KMS-11 (cell line): Measurements from ENCODE around the gene LRRC9.

Experiments used
- H2AFZ ChIP-seq: fragments of 200-600 bp; sonication (generic); 2 replicates; pipeline ENCODE4 v1.6.1; 2016; ENCODE audit warnings: antibody characterized with exemption, mixed run types, low read depth
- H3K27ac ChIP-seq: fragments of 200-600 bp; sonication (generic); 2 replicates; pipeline ENCODE4 v1.6.1; 2016; ENCODE audit warnings: mild to moderate bottlenecking, mixed run types
- H3K27me3 ChIP-seq: fragments of 200-600 bp; sonication (generic); 2 replicates; pipeline ENCODE4 v1.6.1; 2017; ENCODE audit warnings: mild to moderate bottlenecking, low read depth, mixed run types, moderate library complexity; ENCODE audit not compliant: insufficient read depth
- H3K36me3 ChIP-seq: fragments of 200-600 bp; sonication (generic); 2 replicates; pipeline ENCODE4 v1.6.1; 2017; ENCODE audit warnings: mild to moderate bottlenecking, mixed run types; ENCODE audit not compliant: insufficient read depth
- H3K4me1 ChIP-seq: fragments of 200-600 bp; sonication (generic); 2 replicates; pipeline ENCODE4 v1.6.1; 2016; ENCODE audit warnings: mild to moderate bottlenecking, low read depth, mixed run types; ENCODE audit not compliant: poor library complexity, severe bottlenecking
- H3K4me2 ChIP-seq: fragments of 200-600 bp; sonication (generic); 2 replicates; pipeline ENCODE4 v1.7.0; 2016; ENCODE audit warnings: mild to moderate bottlenecking, mixed run types
- H3K4me3 ChIP-seq: fragments of 200-600 bp; sonication (generic); IDR thresholded peaks from 2 replicates; pipeline ENCODE4 v1.6.1; 2017; ENCODE audit warnings: low read depth, low read length, mixed read lengths; ENCODE audit not compliant: insufficient read depth
- H3K79me2 ChIP-seq: fragments of 200-600 bp; sonication (generic); 2 replicates; pipeline ENCODE4 v1.6.1; 2016; ENCODE audit warnings: low read depth, mixed run types; ENCODE audit not compliant: insufficient read depth
- H3K9ac ChIP-seq: fragments of 200-600 bp; sonication (generic); 2 replicates; pipeline ENCODE4 v1.6.1; 2016; ENCODE audit warnings: mild to moderate bottlenecking, mixed run types
- H4K20me1 ChIP-seq: fragments of 200-600 bp; sonication (generic); 2 replicates; pipeline ENCODE4 v1.6.1; 2016; ENCODE audit warnings: mild to moderate bottlenecking, mixed run types; ENCODE audit not compliant: insufficient read depth
- TF ChIP-seq, protein P1 (sequence below): fragments of 200-600 bp; sonication (generic); conservative IDR thresholded peaks from 2 replicates; pipeline ENCODE4 v1.6.1; 2017; ENCODE audit warnings: low read depth, mild to moderate bottlenecking, antibody characterized with exemption, low read length, moderate library complexity, mixed read lengths

LRRC9 gene

GRCh38 chr14:60064491-60065072 is 144.6 kb downstream of the LRRC9 start:
- Histone ChIP-seq H3K4me2 (no peak overlapping the region), H3K4me3 (no peak overlapping the region), H3K79me2 (no peaks in the 10 kb centered on the region), H2AFZ (no peak overlapping the region), H3K9ac (no peak overlapping the region), H4K20me1 (no peaks in the 10 kb centered on the region), H3K36me3 (no peaks in the 10 kb centered on the region), H3K4me1 (no peaks in the 10 kb centered on the region), H3K27ac (no peak overlapping the region), H3K27me3 (no peaks in the 10 kb centered on the region)
- TF ChIP-seq, protein P1, sequence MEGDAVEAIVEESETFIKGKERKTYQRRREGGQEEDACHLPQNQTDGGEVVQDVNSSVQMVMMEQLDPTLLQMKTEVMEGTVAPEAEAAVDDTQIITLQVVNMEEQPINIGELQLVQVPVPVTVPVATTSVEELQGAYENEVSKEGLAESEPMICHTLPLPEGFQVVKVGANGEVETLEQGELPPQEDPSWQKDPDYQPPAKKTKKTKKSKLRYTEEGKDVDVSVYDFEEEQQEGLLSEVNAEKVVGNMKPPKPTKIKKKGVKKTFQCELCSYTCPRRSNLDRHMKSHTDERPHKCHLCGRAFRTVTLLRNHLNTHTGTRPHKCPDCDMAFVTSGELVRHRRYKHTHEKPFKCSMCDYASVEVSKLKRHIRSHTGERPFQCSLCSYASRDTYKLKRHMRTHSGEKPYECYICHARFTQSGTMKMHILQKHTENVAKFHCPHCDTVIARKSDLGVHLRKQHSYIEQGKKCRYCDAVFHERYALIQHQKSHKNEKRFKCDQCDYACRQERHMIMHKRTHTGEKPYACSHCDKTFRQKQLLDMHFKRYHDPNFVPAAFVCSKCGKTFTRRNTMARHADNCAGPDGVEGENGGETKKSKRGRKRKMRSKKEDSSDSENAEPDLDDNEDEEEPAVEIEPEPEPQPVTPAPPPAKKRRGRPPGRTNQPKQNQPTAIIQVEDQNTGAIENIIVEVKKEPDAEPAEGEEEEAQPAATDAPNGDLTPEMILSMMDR = peak; percentile 34; the same call in 1 of the 2 replicates

DNA sequence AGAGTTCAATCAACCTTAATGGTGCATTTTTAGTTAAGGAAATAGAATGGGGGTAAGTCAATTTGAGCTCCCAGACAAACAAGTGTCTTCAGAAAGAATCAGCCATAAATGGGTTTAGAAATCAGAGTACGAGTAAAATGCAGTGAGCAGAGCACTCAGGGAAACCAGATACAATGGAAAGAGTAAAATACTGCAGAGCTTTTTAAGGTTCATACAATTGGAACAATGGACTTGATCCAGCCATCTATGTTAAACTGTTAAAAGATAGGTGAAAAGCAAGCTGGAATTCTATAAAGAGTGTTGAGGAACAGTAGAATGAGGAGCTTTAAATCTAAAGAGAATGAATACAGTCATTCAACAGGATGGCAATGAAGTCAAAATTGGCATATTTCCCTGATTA is 147.9 kb downstream of the LRRC9 start:
- H3K9ac ChIP-seq = no peak overlapping the region
- H3K27ac ChIP-seq = no peak overlapping the region
- no peak overlapping the region for H2AFZ ChIP-seq
- no peaks in the 10 kb centered on the region for H3K36me3 ChIP-seq
- no peak overlapping the region for H3K4me3 ChIP-seq
- H4K20me1 ChIP-seq = no peaks in the 10 kb centered on the region
- no peaks in the 10 kb centered on the region for H3K4me1 ChIP-seq
- H3K27me3 ChIP-seq = no peaks in the 10 kb centered on the region
- no peaks in the 10 kb centered on the region for H3K79me2 ChIP-seq
- no peak overlapping the region for H3K4me2 ChIP-seq
- TF ChIP-seq, protein P1 = no peak

DNA sequence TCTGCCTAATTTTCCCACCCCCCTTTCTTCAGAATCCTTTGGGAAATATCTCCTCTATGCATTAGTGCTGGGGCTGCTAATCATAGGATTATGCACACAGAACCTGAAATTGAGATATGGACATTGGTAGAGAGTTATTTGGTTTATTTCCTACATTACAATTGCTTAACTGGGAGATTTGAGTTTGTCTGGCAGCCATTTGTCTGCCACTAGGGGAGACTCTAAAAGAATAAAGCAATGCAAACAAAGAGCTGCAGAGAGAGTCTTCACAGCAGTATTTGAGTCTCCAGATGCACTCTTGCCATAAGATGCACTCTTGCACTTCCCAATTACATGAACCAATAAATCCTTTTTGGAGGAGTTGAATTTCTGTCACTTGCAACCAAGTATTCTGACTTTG is 159.8 kb downstream of the LRRC9 start:
- Histone ChIP-seq H3K27me3 (no peaks in the 10 kb centered on the region), H3K79me2 (no peaks in the 10 kb centered on the region), H3K9ac (no peak overlapping the region), H4K20me1 (no peaks in the 10 kb centered on the region), H3K4me2 (no peak overlapping the region), H3K36me3 (no peaks in the 10 kb centered on the region), H3K4me1 (no peaks in the 10 kb centered on the region), H3K27ac (no peak overlapping the region), H3K4me3 (no peak overlapping the region), H2AFZ (no peak overlapping the region)
- TF ChIP-seq, protein P1 = no peak

DNA sequence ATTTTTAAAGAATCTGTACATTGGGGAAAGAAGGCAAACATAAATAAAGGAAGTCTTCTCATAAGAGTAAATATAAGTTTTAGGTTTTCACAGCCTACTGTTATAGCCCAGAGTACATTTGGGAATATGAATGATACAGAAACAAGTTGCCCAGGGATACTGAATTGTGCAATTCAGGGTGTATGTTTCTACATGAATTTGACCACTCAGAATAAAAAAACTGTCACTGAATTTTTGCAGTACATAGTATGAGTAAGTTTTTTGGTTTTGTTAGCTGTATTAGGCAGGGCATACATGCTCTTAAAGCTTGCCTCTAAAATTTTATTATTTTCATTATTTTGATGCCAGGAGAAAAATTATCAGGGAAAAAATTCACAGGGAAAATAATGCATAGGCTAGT is 165.1 kb downstream of the LRRC9 start:
- no peak overlapping the region for H2AFZ ChIP-seq
- TF ChIP-seq, protein P1 = no peak

More for the DNA sequence above, 165.1 kb downstream of the LRRC9 start:
- no peak overlapping the region for H3K4me2 ChIP-seq
- H4K20me1 ChIP-seq = no peaks in the 10 kb centered on the region
- no peaks in the 10 kb centered on the region for H3K36me3 ChIP-seq
- H3K79me2 ChIP-seq = no peaks in the 10 kb centered on the region
- H3K27ac ChIP-seq = no peak overlapping the region
- no peaks in the 10 kb centered on the region for H3K27me3 ChIP-seq
- H3K4me1 ChIP-seq = no peaks in the 10 kb centered on the region
- no peak overlapping the region for H3K9ac ChIP-seq
- H3K4me3 ChIP-seq = no peak overlapping the region
